Astrocyte (in vitro differentiated cells and primary cell): ENCODE data around the gene RAB27B. TPM values are rescaled to one million over a fixed set of nuclear protein-coding genes. Genes with fewer than 3 reads are reported as not detected.

ENCODE experiments used
- DNase-seq: peaks from one replicate; pipeline ENCODE4 v3.0.0-alpha.2; 2010; ENCODE audit warnings: low read depth
- FAIRE-seq: peaks from 2 replicates; lab custom pipeline; 2011; peaks lifted over from hg19 to GRCh38; lab: Jason Lieb, UNC
- H2AFZ ChIP-seq: 2 replicates; pipeline ENCODE4 v1.6.0; 2012; ENCODE audit warnings: low read depth, low read length, inconsistent platforms
- H3K27ac ChIP-seq: 2 replicates; pipeline ENCODE4 v1.5.1; 2011; ENCODE audit warnings: low read depth, low read length, inconsistent platforms
- H3K27me3 ChIP-seq: 2 replicates; pipeline ENCODE4 v1.6.0; 2011; ENCODE audit warnings: low read length, inconsistent platforms; ENCODE audit not compliant: insufficient read depth
- H3K36me3 ChIP-seq: 2 replicates; pipeline ENCODE4 v1.5.1; 2011; ENCODE audit warnings: low read length, inconsistent platforms; ENCODE audit not compliant: insufficient read depth
- H3K4me1 ChIP-seq: 2 replicates; pipeline ENCODE4 v1.5.1; 2011; ENCODE audit warnings: low read length, inconsistent platforms; ENCODE audit not compliant: insufficient read depth
- H3K4me2 ChIP-seq: 2 replicates; pipeline ENCODE4 v1.6.0; 2012; ENCODE audit warnings: low read length, inconsistent platforms
- H3K4me3 ChIP-seq: 2 replicates; pipeline ENCODE4 v1.5.1; 2011; ENCODE audit warnings: low read depth, mild to moderate bottlenecking, low read length, inconsistent platforms; ENCODE audit not compliant: insufficient read depth
- H3K79me2 ChIP-seq: 2 replicates; pipeline ENCODE4 v1.6.0; 2012; ENCODE audit warnings: mild to moderate bottlenecking, low read length, inconsistent platforms; ENCODE audit not compliant: insufficient read depth
- H3K9ac ChIP-seq: 2 replicates; pipeline ENCODE4 v1.6.0; 2012; ENCODE audit warnings: mild to moderate bottlenecking, low read length, inconsistent platforms
- H3K9me3 ChIP-seq: 2 replicates; pipeline ENCODE4 v1.5.1; 2012; ENCODE audit warnings: low read depth, mild to moderate bottlenecking, low read length, inconsistent platforms; ENCODE audit not compliant: insufficient read depth
- H4K20me1 ChIP-seq: 2 replicates; pipeline ENCODE4 v1.6.0; 2012; ENCODE audit warnings: low read length, inconsistent platforms; ENCODE audit not compliant: insufficient read depth
- H3K27ac Mint-ChIP-seq: one replicate; pipeline ENCODE4 v1.8.0; 2021; ENCODE audit warnings: mild to moderate bottlenecking, mixed read lengths; ENCODE audit not compliant: unreplicated experiment
- H3K27me3 Mint-ChIP-seq: one replicate; pipeline ENCODE4 v1.8.0; 2021; ENCODE audit warnings: low read depth, mixed read lengths; ENCODE audit not compliant: unreplicated experiment
- H3K36me3 Mint-ChIP-seq: one replicate; pipeline ENCODE4 v1.8.0; 2021; ENCODE audit warnings: low read depth, mixed read lengths; ENCODE audit not compliant: unreplicated experiment
- H3K4me1 Mint-ChIP-seq: one replicate; pipeline ENCODE4 v1.8.0; 2021; ENCODE audit warnings: low read depth, mixed read lengths; ENCODE audit not compliant: unreplicated experiment
- H3K4me3 Mint-ChIP-seq: one replicate; pipeline ENCODE4 v1.8.0; 2021; ENCODE audit warnings: mild to moderate bottlenecking, moderate library complexity, mixed read lengths; ENCODE audit not compliant: unreplicated experiment
- H3K9me3 Mint-ChIP-seq: one replicate; pipeline ENCODE4 v1.8.0; 2021; ENCODE audit warnings: mild to moderate bottlenecking, mixed read lengths; ENCODE audit not compliant: unreplicated experiment
- CTCF ChIP-seq: IDR thresholded peaks from 2 replicates; pipeline ENCODE4 v1.5.1; 2011; ENCODE audit warnings: low read depth, mild to moderate bottlenecking, inconsistent platforms, low read length, moderate library complexity; ENCODE audit not compliant: insufficient read depth
- EZH2 ChIP-seq: IDR thresholded peaks from 2 replicates; pipeline ENCODE4 v1.6.1; 2012; ENCODE audit warnings: mild to moderate bottlenecking, low read length, inconsistent platforms; ENCODE audit not compliant: insufficient read depth
- total RNA-seq: library from RNA; stranded (reverse); gene quantifications from 2 replicates; pipeline ENCODE4 v1.2.1, GENCODE V29; 2021

The RAB27B gene
- total RNA-seq, 1 donor from 2014 or later: 0.91 TPM

GRCh38 chr18:54916507-54916906 is 88.2 kb downstream of the RAB27B start:
- no peak for DNase-seq
- Mint-ChIP-seq H3K4me1 (no peaks in the 10 kb centered on the region), H3K4me3 (no peak overlapping the region), H3K9me3 (no peaks in the 10 kb centered on the region), H3K27ac (no peak overlapping the region), H3K27me3 (no peaks in the 10 kb centered on the region), H3K36me3 (no peaks in the 10 kb centered on the region)
- H2AFZ ChIP-seq: no peak overlapping the region
- no peak for FAIRE-seq
- no peak overlapping the region for H3K9ac ChIP-seq
- H3K79me2 ChIP-seq: no peaks in the 10 kb centered on the region
- no peak overlapping the region for H3K4me3 ChIP-seq
- H3K4me1 ChIP-seq: no peaks in the 10 kb centered on the region
- H3K9me3 ChIP-seq: no peaks in the 10 kb centered on the region
- no peak overlapping the region for H3K4me2 ChIP-seq
- H3K36me3 ChIP-seq: no peaks in the 10 kb centered on the region
- no peak for TF ChIP-seq CTCF
- no peak for TF ChIP-seq EZH2
- H4K20me1 ChIP-seq: no peaks in the 10 kb centered on the region
- no peaks in the 10 kb centered on the region for H3K27me3 ChIP-seq
- H3K27ac ChIP-seq: no peak overlapping the region

GRCh38 chr18:54918060-54918459 is 89.8 kb downstream of the RAB27B start:
- Histone ChIP-seq H4K20me1 (no peaks in the 10 kb centered on the region), H3K36me3 (no peaks in the 10 kb centered on the region), H3K79me2 (no peaks in the 10 kb centered on the region), H3K4me3 (no peak overlapping the region), H3K4me1 (no peaks in the 10 kb centered on the region), H3K9ac (no peak overlapping the region), H3K9me3 (no peaks in the 10 kb centered on the region), H2AFZ (no peak overlapping the region), H3K27ac (no peak overlapping the region), H3K27me3 (no peaks in the 10 kb centered on the region), H3K4me2 (no peak overlapping the region)
- no peaks in the 10 kb centered on the region for H3K36me3 Mint-ChIP-seq
- H3K27me3 Mint-ChIP-seq: no peaks in the 10 kb centered on the region
- FAIRE-seq (no peak), DNase-seq (no peak)
- H3K4me1 Mint-ChIP-seq: peaks cover 2% of the 10 kb centered on the region
- no peaks in the 10 kb centered on the region for H3K9me3 Mint-ChIP-seq
- no peak overlapping the region for H3K4me3 Mint-ChIP-seq
- H3K27ac Mint-ChIP-seq: no peak overlapping the region
- TF ChIP-seq EZH2 (no peak), CTCF (no peak)

- H3K4me3 ChIP-seq: no peak overlapping the region
- H3K36me3 Mint-ChIP-seq: no peaks in the 10 kb centered on the region
- H3K9me3 ChIP-seq: no peaks in the 10 kb centered on the region
- DNase-seq (no peak), FAIRE-seq (no peak)
- no peaks in the 10 kb centered on the region for H3K27me3 Mint-ChIP-seq
- H3K27me3 ChIP-seq: no peaks in the 10 kb centered on the region
- H3K4me2 ChIP-seq: no peak overlapping the region
- no peaks in the 10 kb centered on the region for H4K20me1 ChIP-seq
- no peak overlapping the region for H3K27ac ChIP-seq
- H3K4me1 Mint-ChIP-seq: peaks cover 11% of the 10 kb centered on the region
- no peaks in the 10 kb centered on the region for H3K79me2 ChIP-seq
- H3K4me1 ChIP-seq: no peaks in the 10 kb centered on the region
- TF ChIP-seq CTCF (no peak), EZH2 (no peak)
- no peak overlapping the region for H3K9ac ChIP-seq
- H3K4me3 Mint-ChIP-seq: no peak overlapping the region
- no peaks in the 10 kb centered on the region for H3K36me3 ChIP-seq
- no peak overlapping the region for H2AFZ ChIP-seq
- no peak overlapping the region for H3K27ac Mint-ChIP-seq
- H3K9me3 Mint-ChIP-seq: no peaks in the 10 kb centered on the region
These were observed 91.1 kb downstream of the RAB27B start for GRCh38 chr18:54919412-54919811.
